ENCODE data around the gene RXFP4.

The RXFP4 gene

GRCh38 chr1:155931332-155932038 is 10.0 kb upstream of the RXFP4 start:
- DNase-seq = no peak

GRCh38 chr1:155932081-155932480 is 9.4 kb upstream of the RXFP4 start:
- DNase-seq = no peak

DNA sequence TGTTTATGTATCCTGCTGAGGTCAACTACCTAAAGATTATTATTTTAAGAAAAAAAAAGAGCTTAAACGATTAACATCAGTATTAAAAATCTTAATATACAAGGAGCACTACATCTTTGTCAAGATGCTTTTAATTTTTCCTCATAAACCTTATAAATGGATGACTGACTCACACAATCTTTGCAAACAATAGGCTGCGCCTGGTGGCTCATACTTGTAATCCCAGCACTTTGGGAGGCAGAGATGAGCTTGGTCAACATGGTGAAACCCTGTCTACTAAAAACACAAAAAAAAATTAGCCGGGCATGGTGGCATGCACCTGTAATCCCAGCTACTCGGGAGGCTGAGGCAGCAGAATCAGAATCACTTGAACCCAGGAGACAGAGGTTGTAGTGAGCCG is 9.0 kb upstream of the RXFP4 start:
- no peak for DNase-seq

GRCh38 chr1:155933591-155934096 is 7.8 kb upstream of the RXFP4 start:
- DNase-seq = no peak

DNA sequence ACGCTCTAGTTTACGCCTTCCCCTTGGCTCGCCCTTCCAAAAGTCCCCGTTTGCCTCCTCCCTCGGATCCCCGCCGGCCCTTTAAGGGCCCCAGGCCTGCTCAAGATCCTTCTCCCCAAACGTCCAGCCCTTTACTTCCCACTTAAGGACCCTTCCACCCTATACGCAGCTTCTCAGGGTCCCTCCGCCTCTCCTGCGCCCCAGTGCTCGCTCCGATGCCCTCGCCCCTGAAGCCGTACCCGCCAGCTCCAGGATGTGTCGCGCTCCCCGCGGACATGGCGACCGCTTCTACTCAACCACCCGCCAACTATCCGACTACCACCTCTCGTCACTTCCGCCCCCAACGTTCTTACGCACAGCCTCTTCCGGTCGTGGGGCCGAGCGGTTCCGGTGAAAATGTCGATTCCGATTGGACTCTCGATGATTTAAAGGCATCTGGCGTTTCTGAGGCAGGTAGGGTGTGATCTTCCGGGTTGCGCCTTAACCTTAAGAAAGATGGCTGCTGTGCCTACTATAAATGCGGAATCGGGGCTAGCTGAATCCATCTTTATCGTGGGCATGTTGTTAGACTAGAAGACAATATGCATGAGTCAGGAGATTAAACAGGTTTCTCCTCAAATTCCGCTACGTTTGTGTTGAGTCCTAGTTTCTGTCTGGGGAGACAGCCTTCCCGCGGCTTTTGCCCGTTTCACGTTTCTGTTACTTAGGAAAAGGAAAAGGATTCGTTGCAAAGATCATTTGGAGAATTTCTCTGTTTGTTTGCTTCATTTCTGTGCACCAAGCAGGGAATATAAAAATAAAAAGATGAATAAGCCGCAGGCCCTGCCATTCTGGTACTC is 7.1 kb upstream of the RXFP4 start, which contains the start of gene KHDC4:
TSS of gene KHDC4 (minus strand) at position 317 of the 839 bp plus-strand sequence. CDS start at position 277, 40 bp downstream.
- DNase-seq = peak; percentile 99

DNA sequence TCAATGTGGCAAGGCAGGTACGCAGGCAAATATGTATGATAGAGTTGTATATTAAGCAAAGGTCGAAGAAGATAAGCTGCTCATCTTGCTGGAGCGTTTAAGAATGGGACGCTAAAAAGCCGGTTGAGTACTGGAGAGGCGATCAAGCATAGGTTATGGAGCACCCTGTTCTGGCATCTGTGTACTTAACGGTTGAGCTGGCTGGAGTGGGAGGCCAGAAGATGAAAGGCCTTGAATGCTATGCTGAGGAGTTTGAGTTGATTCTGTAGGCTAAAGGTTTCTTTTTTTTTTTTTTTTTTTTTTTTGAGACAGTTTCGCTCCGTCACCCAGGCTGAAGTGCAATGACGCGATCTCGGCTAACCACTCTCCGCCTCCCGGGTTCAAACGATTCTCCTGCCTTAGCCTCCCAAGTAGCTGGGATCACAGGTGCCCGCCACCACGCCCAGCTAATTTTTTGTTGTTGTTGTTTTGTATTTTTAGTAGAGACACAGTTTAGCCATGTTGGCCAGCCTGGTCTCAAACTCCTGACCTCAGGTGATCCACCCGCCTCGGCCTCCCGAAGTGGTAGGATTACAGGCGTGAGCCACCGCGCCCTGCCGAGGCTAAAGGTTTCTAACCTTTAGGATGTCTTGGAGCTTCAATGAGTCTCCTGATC is 6.4 kb upstream of the RXFP4 start:
- DNase-seq = peak; percentile 67

GRCh38 chr1:155938220-155938627 is 3.2 kb upstream of the RXFP4 start:
- peak; percentile 64 for DNase-seq

DNA sequence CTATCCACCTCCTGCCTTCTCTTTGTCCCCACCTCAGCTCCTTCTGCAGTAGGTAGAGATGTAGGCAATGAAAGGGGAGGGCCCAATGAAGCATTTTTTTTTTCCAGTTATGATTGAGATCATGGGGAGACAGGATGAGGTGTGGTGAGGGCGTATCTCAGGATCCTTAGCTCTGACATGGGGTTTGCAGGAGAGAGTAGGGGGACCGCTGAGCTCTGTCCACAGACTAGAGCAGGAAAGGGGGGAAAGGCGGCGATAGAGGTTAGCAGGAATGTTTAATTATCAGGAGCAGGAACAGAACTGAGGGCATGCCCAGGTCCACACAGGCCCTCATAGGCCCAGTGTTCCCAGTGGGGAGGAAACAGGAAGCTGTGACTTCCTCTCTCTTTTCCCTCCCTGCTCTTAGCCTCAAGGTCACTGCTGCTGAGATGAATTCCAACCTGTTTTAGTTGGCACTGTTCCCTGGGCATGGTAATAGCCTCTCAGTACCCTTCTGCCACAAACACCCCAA is 901 bp upstream of the RXFP4 start:
- peak; percentile 20 for DNase-seq

- DNase-seq = no peak
These were observed 550 bp downstream of the RXFP4 start for GRCh38 chr1:155941845-155942531.

- no peak for DNase-seq
These were observed 1.2 kb downstream of the RXFP4 start for GRCh38 chr1:155942578-155943141.

GRCh38 chr1:155944444-155944799 is 3.0 kb downstream of the RXFP4 start:
- DNase-seq = no peak

GRCh38 chr1:155946633-155947219 is 5.3 kb downstream of the RXFP4 start:
- DNase-seq = no peak

GRCh38 chr1:155947292-155947691 is 5.9 kb downstream of the RXFP4 start:
- DNase-seq = no peak

- DNase-seq = no peak
These were observed 6.3 kb downstream of the RXFP4 start for GRCh38 chr1:155947741-155948140.

DNA sequence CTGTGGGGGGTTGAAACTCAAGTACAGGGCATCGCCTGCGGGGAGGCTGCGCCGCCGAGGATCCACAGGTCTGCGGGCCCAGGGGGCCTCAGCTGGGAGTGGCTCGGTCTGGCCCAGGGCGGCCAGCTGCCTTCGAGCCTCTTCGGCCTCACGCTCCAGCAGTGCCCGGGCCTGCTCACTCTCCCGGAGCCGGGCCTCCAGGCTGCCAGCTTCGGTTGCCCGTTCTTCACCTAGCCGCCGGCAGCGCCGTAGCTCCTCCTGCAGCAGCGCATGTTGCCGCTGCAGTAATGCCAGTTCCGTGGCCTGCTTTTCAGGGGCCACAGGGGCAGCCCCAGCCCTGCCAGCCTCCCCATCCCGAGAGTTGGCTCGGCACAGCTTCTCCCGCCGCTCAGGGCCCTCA is 9.4 kb downstream of the RXFP4 start:
- no peak for DNase-seq

DNA sequence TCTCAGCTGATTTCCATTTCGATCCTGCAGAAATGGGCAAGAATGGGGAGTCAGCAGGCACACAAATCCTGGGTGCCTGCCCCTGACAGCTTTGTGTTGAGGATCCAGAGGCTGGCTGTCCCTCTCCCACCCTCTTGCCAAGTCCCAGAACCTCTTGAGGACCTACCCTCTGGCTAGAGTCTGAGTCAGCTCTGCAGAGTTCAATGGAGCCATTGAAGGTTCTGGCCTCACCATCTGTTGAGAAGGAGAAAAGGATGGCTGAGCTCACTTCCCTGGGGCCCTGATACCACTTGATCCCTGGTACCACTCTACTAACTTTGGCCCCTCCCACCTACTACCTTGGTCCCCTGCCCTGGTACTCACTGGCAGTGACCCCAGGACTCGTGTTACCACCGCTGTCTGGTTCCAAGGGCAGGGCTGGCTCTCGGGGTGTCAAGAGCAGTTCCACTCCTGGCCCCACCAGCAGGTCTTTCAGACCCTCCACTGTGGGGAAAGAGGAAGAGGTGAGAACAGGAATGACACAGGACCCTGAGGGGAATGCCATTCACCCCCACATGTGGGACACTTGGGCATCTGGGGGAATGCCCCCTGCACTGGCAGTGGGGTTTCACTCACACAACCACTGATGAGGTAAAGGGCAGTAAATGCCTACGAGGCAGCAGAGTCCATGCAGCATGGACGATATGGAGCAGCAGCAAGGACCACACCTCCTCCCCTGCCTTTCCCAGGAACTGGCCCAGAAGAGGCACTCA is 10.5 kb downstream of the RXFP4 start:
- DNase-seq = no peak

DNA sequence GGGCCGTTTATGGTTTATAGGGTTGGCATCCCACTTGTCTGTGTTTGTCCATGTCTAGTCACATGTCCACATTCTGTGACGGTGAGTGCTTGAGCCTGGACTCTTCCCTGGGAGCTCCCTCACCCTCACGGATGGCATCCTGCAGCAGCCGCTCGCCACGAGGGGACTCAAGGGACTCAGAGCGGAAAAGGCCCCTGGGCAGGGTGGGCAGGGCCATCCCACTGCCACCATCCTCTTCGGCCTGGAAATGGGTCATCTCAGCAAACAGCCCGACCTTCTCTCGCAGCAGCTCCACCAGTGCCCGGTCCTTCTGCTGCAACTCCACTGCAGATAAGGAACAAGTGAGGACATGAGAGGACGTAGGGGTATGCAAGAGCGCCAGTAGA is 11.1 kb downstream of the RXFP4 start:
- no peak for DNase-seq

GRCh38 chr1:155954645-155955044 is 13.2 kb downstream of the RXFP4 start:
- DNase-seq = no peak

DNA sequence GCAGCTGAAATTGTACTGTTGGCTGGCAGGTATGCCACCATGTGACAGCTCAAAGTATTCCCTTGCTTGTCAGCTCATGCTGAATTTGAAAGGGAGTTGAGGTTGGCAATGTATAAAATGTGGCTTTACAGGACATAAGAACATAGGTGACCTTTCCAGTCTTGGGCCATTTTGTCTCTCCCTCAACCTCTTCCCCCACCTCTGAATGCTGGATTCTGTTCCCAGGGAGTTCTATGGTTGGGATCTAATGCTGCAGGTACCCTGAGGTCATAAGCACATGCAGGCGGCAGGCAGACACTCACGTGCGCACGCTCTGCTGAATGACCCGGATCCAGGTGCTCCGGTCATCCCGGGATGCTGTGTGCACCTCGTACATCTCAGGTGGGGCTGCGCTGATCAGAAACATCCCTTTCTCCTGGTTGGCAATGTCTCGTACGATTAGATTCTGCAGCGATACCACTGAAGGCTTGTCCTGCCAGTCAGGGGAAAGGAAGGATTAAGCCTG is 16.0 kb downstream of the RXFP4 start:
- DNase-seq = no peak

DNA sequence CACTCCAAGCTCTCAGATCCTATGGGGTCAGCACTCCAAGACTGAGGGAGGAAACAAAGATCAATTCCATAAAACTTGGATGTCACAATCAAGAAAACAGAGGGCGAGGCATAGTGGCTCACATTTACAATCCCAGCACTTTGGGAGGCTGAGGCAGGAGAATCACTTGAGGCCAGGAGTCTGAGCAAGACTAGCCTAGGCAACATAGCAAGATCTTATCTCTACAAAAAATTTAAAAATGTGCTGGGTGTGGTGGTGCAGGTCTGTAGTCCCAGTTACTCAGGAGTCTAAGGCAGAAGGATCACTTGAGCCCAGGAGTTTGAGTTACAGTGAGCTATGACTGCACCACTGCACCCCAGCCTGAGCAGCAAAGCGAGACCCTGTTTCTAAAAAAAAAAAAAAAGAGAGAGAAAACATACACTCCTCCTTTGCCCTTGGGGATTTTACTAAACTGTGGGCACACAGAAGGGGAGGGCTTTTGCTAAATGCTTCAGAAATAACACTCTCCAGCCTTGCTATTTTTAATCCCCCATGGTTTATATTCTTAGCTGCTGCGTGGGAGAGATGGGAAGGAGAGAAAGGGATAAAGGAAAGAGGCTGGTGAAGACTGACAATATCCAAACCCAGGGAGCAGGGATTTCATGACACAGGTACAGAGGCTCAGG is 18.8 kb downstream of the RXFP4 start:
- no peak for DNase-seq
